Measurements from ENCODE around the gene RTRAF. TPM values are rescaled to one million over a fixed set of nuclear protein-coding genes. Genes with fewer than 3 reads are reported as not detected.

Gene RTRAF
- total RNA-seq, 1 donor from 2014 or later: 226 TPM

GRCh38 chr14:52002542-52002941 is 13.2 kb downstream of the RTRAF start:
- H3K4me1 Mint-ChIP-seq: peaks cover 8% of the 10 kb centered on the region
- H3K36me3 Mint-ChIP-seq (ENCODE audit: low read depth): peaks cover 59% of the 10 kb centered on the region
- intact Hi-C loops (cut with micrococcal nuclease): no loop called here
- no peaks in the 10 kb centered on the region for H3K9me3 Mint-ChIP-seq
- no peaks in the 10 kb centered on the region for H3K27me3 Mint-ChIP-seq
- DNase-seq: no peak
- H3K4me3 Mint-ChIP-seq: no peak overlapping the region
- no peak overlapping the region for H3K27ac Mint-ChIP-seq

- no peaks in the 10 kb centered on the region for H3K27me3 Mint-ChIP-seq
- no peaks in the 10 kb centered on the region for H3K9me3 Mint-ChIP-seq
- intact Hi-C loops (cut with micrococcal nuclease): no loop called here
Observed at GRCh38 chr14:52003324-52003723, 14.0 kb downstream of the RTRAF start.

GRCh38 chr14:52005625-52006024 is 16.3 kb downstream of the RTRAF start:
- H3K27ac Mint-ChIP-seq: no peak overlapping the region
- no peak for DNase-seq
- no peaks in the 10 kb centered on the region for H3K9me3 Mint-ChIP-seq
- peaks cover 60% of the 10 kb centered on the region for H3K36me3 Mint-ChIP-seq (ENCODE audit: low read depth)
- H3K4me1 Mint-ChIP-seq: peaks cover 8% of the 10 kb centered on the region
- H3K27me3 Mint-ChIP-seq: no peaks in the 10 kb centered on the region
- no peak overlapping the region for H3K4me3 Mint-ChIP-seq
- intact Hi-C loops (cut with micrococcal nuclease): no loop called here

More at GRCh38 chr14:52003324-52003723, 14.0 kb downstream of the RTRAF start:
- peaks cover 66% of the 10 kb centered on the region for H3K36me3 Mint-ChIP-seq (ENCODE audit: low read depth)
- no peak overlapping the region for H3K4me3 Mint-ChIP-seq
- DNase-seq: no peak
- peaks cover 8% of the 10 kb centered on the region for H3K4me1 Mint-ChIP-seq
- no peak overlapping the region for H3K27ac Mint-ChIP-seq

- Mint-ChIP-seq H3K36me3 (ENCODE audit: low read depth) (peaks cover 61% of the 10 kb centered on the region), H3K27me3 (no peaks in the 10 kb centered on the region), H3K27ac (no peak overlapping the region), H3K4me3 (no peak overlapping the region), H3K4me1 (peaks cover 8% of the 10 kb centered on the region), H3K9me3 (no peaks in the 10 kb centered on the region)
- no peak for DNase-seq
- intact Hi-C loops (cut with micrococcal nuclease): no loop called here
Observed at GRCh38 chr14:52006361-52006760, 17.0 kb downstream of the RTRAF start.

GRCh38 chr14:52007211-52007610 is 17.9 kb downstream of the RTRAF start:
- no peaks in the 10 kb centered on the region for H3K9me3 Mint-ChIP-seq
- peaks cover 6% of the 10 kb centered on the region for H3K4me1 Mint-ChIP-seq
- intact Hi-C loops (cut with micrococcal nuclease): no loop called here
- H3K36me3 Mint-ChIP-seq (ENCODE audit: low read depth): peaks cover 63% of the 10 kb centered on the region
- no peaks in the 10 kb centered on the region for H3K27me3 Mint-ChIP-seq
- H3K4me3 Mint-ChIP-seq: no peak overlapping the region
- DNase-seq: no peak
- no peak overlapping the region for H3K27ac Mint-ChIP-seq

GRCh38 chr14:52007637-52008036 is 18.3 kb downstream of the RTRAF start:
- Mint-ChIP-seq H3K9me3 (no peaks in the 10 kb centered on the region), H3K27me3 (no peaks in the 10 kb centered on the region), H3K36me3 (ENCODE audit: low read depth) (peaks cover 61% of the 10 kb centered on the region), H3K4me1 (peaks cover 4% of the 10 kb centered on the region), H3K4me3 (no peak overlapping the region), H3K27ac (no peak overlapping the region)
- no peak for DNase-seq
- intact Hi-C loops (cut with micrococcal nuclease): no loop called here

GRCh38 chr14:52008136-52008535 is 18.8 kb downstream of the RTRAF start:
- peaks cover 4% of the 10 kb centered on the region for H3K4me1 Mint-ChIP-seq
- H3K36me3 Mint-ChIP-seq (ENCODE audit: low read depth): peaks cover 57% of the 10 kb centered on the region
- intact Hi-C loops (cut with micrococcal nuclease): no loop called here
- no peaks in the 10 kb centered on the region for H3K9me3 Mint-ChIP-seq
- H3K27me3 Mint-ChIP-seq: no peaks in the 10 kb centered on the region
- DNase-seq: no peak
- H3K4me3 Mint-ChIP-seq: no peak overlapping the region
- H3K27ac Mint-ChIP-seq: no peak overlapping the region

- Mint-ChIP-seq H3K36me3 (ENCODE audit: low read depth) (peaks cover 46% of the 10 kb centered on the region), H3K27me3 (no peaks in the 10 kb centered on the region), H3K4me3 (no peak overlapping the region), H3K9me3 (no peaks in the 10 kb centered on the region), H3K4me1 (peaks cover 5% of the 10 kb centered on the region), H3K27ac (no peak overlapping the region)
- no peak for DNase-seq
- intact Hi-C loops (cut with micrococcal nuclease): no loop called here
Observed at GRCh38 chr14:52010173-52010693, 20.9 kb downstream of the RTRAF start.

- Mint-ChIP-seq H3K4me3 (no peak overlapping the region), H3K27ac (no peak overlapping the region), H3K9me3 (no peaks in the 10 kb centered on the region), H3K27me3 (peaks cover 2% of the 10 kb centered on the region), H3K36me3 (ENCODE audit: low read depth) (peaks cover 33% of the 10 kb centered on the region), H3K4me1 (peaks cover 2% of the 10 kb centered on the region)
- DNase-seq: no peak
- intact Hi-C loops (cut with micrococcal nuclease): no loop called here
Observed at GRCh38 chr14:52011523-52011922, 22.2 kb downstream of the RTRAF start.

- H3K4me1 Mint-ChIP-seq: peaks cover 2% of the 10 kb centered on the region
- intact Hi-C loops (cut with micrococcal nuclease): no loop called here
- no peak for DNase-seq
- H3K27me3 Mint-ChIP-seq: peaks cover 4% of the 10 kb centered on the region
- H3K36me3 Mint-ChIP-seq (ENCODE audit: low read depth): peaks cover 29% of the 10 kb centered on the region
- no peaks in the 10 kb centered on the region for H3K9me3 Mint-ChIP-seq
- H3K27ac Mint-ChIP-seq: no peak overlapping the region
- no peak overlapping the region for H3K4me3 Mint-ChIP-seq
Observed at GRCh38 chr14:52012635-52013034, 23.3 kb downstream of the RTRAF start.

GRCh38 chr14:52013984-52014600 is 24.7 kb downstream of the RTRAF start:
- H3K36me3 Mint-ChIP-seq (ENCODE audit: low read depth): peaks cover 18% of the 10 kb centered on the region
- intact Hi-C loops (cut with micrococcal nuclease): no loop called here
- H3K4me1 Mint-ChIP-seq: peaks cover 4% of the 10 kb centered on the region
- H3K27ac Mint-ChIP-seq: no peak overlapping the region
- DNase-seq: no peak
- H3K27me3 Mint-ChIP-seq: peaks cover 4% of the 10 kb centered on the region
- H3K4me3 Mint-ChIP-seq: no peak overlapping the region
- no peaks in the 10 kb centered on the region for H3K9me3 Mint-ChIP-seq

GRCh38 chr14:52014601-52015267 is 25.4 kb downstream of the RTRAF start:
- peaks cover 4% of the 10 kb centered on the region for H3K4me1 Mint-ChIP-seq
- no peak for DNase-seq
- no peak overlapping the region for H3K27ac Mint-ChIP-seq
- intact Hi-C loops (cut with micrococcal nuclease): no loop called here
- peaks cover 15% of the 10 kb centered on the region for H3K36me3 Mint-ChIP-seq (ENCODE audit: low read depth)
- H3K27me3 Mint-ChIP-seq: peaks cover 4% of the 10 kb centered on the region
- H3K4me3 Mint-ChIP-seq: no peak overlapping the region
- H3K9me3 Mint-ChIP-seq: no peaks in the 10 kb centered on the region

GRCh38 chr14:52015411-52016030 is 26.2 kb downstream of the RTRAF start:
- intact Hi-C loops (cut with micrococcal nuclease): no loop called here
- H3K4me3 Mint-ChIP-seq: no peak overlapping the region

GRCh38 chr14:52018252-52018651 is 28.9 kb downstream of the RTRAF start:
- Mint-ChIP-seq H3K27me3 (peaks cover 4% of the 10 kb centered on the region), H3K4me1 (peaks cover 35% of the 10 kb centered on the region), H3K36me3 (ENCODE audit: low read depth) (no peaks in the 10 kb centered on the region), H3K4me3 (no peak overlapping the region), H3K9me3 (peaks cover 4% of the 10 kb centered on the region), H3K27ac (no peak overlapping the region)
- no peak for DNase-seq
- intact Hi-C loops (cut with micrococcal nuclease): no loop called here

More at GRCh38 chr14:52015411-52016030, 26.2 kb downstream of the RTRAF start:
- Mint-ChIP-seq H3K4me1 (peaks cover 10% of the 10 kb centered on the region), H3K9me3 (no peaks in the 10 kb centered on the region), H3K27ac (no peak overlapping the region), H3K36me3 (ENCODE audit: low read depth) (peaks cover 14% of the 10 kb centered on the region), H3K27me3 (peaks cover 4% of the 10 kb centered on the region)
- DNase-seq: no peak
